OCI-M1 (cell line): Measurements from ENCODE around the gene FHIP1A.

Source experiments
- DNase-seq: peaks from one replicate; lab custom pipeline; 2025; lab: John Stamatoyannopoulos, UW

Gene FHIP1A

DNA sequence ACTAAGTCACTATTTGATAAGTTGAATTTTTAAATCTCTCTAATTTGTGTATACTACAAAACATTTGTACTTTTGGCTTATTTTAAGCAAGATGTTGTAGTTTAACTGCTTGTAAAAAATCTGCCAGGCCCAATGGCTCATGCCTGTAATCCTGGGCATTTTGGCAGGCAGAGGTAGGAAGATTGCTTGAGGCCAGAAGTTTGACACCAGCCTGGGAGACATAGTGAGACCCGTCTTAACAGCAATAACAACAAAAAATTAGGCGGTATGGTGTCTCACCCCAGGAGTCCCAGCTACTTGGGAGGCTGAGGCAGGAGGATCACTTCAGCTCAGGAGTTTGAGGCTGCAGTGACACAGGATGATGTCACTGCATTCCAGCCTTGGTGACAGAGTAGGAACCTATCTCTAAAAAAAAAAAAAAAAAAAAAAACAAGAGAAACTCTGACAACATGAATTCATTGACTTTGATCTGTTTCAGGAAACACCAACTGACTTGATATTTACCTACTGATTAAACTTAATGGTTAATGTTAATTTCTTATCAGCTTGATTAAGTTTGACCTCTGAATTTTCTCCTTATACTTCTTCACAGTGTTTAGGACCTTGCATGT is 8.9 kb downstream of the FHIP1A start:
- DNase-seq, result no peak

DNA sequence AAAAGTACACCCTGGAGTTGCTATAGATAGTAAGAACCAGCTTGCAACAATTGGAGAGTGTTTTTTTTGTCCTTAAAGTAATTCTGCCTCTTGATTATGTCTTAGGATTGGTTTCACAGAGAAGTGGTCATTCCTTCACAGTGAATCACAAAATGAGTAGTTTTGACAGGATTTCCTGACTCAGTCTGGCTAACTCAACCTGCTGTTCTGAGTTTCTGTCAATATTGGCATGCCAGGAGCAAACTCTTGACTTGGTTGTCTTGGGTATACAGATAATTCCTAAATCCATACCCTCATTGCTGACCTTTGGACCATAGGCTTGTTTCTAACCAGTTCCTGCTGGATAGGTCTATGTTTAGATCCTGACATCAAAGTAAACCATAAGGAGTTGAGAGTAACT is 9.4 kb downstream of the FHIP1A start:
- no peak for DNase-seq

DNA sequence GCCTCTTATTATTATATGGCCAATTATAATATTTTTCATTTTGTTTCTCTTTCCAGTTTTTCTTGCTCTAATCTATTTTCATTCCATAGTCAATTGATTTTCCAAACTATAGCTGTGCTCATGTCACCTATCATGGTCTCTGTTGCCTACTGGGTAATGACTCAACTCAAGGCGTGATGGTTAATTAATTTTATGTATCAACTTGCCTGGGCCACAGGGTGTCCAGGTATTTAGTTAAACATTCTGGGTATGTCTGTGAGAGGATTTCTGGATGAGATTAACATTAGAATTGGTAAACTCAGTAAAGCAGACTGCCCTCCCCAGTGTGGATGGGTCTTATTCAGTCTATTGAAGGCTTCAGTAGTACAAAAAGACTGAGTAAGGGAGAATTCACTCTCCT is 9.9 kb downstream of the FHIP1A start:
- DNase-seq, result no peak

DNA sequence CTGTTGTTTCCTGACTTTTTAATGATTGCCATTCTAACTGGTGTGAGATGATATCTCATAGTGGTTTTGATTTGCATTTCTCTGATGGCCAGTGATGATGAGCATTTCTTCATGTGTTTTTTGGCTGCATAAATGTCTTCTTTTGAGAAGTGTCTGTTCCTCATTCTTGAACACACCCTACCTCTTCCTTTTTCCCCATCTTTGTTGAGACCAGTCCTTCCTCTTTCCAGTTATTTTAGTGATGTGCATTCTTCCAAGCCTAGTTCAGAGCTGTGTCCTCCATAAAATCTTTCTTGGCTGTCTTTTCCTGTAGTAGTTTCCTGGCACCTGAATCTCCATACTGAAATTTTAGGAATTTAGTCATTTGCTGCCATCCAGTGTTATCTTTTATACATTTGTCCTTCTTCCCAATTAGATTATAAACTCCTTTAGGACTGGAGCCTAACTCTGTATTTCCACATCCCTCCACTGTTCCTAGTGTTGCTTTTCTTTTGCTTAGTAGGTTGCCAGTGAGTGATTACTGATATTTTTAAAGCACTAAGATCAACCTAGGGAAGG is 11.4 kb downstream of the FHIP1A start:
- DNase-seq, result no peak

DNA sequence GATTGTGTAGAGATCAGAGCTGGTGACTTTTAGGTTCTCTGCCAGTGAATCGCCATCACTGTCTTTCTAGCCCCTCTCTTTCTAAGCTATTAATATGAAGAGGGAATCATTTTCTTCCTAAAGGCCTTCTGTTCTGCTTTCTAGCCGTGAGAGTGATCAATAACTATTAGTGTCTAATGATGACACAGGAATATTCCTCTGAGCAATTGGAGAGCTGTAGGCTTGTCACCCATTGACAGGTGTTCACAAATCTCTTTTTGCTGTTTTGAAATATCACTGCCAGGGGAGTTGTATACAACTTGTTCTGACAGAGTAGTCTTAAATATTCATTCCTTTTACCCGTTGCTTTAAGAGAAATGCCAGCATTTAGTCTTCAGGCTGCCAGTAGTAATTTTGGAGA is 13.9 kb downstream of the FHIP1A start:
- no peak for DNase-seq

DNA sequence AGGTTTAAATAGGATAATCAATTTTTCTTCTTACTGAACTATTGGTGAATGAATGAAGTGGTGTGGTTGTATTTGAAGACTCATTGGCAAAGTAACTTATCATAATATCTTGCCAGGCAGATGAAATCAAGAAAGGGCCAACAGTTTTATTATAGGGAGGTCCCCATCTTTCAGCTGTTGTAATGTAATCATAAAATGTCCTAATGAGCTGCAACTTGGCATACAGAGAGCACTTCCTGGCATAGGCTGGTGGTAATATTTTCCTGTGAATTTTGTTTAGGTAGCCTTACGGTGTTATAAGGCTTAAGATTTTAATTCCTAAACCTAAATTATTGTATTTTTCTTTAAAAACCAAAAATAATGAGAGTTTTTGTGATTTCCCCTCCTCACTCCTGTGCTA is 17.5 kb downstream of the FHIP1A start:
- no peak for DNase-seq

DNA sequence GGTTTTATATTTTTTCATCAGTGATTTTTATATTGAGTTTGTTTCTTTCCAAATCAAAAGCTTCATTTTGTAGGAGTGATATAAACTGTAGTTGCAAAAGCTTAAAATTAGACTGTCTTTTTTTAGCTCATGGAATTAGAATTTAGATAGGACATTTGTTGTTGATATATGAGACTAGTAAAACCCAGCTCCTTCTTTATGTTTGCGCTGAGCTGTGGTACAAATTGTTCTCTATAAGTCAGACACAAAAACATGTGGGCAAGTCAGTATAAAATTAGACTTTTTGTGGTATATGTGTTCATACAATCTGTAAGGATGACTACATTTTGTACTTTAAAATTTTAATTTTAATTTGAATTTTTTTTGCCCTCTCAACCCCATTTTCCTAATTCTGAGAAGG is 18.3 kb downstream of the FHIP1A start:
- no peak for DNase-seq

DNA sequence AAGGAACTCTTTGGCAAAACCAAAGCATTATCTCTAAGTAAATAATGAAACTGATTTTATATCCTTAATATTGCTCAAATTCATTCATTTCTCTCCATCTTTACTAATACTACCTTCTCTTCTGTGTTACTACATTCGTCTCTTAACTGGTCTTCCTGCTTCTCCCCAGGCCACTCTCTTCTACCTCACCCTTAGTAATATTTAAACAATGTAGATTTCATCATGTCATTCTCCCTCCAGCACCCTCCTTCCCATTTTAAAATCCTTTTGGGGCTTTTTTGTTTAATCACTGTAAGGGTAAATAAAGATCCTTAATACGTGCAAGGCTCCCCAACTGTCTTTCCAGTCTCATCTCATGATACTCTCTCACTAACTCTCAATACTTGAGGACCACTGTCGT is 19.4 kb downstream of the FHIP1A start:
- DNase-seq, result no peak

DNA sequence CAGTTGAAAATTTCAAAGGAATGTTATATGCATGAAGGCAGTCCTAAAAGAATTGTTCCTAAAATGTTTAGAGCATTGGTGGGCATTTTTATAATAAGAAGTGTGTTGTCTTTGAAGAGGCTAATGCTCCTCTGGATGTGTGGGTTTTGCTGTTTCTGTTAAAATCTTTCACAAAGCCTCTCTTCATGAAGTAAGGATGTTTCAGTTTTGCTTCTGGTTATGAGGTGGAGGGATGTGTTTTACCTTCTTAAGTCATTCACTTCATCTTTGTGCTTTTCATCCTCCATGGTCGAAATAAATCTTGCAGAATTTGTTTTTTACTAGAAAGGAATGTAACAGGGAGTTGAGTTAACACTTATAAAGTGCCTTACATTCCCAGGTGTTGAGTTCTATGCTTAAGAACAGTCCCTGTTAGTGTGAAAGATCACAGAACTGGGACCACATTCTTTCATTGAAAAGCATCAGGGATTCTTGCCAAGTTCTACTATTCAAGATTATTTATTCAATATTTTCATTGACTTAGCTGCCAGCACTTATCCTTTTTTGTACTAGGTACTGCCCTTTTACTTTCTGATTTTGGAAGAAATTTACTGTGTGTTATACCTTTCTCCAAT is 21.1 kb downstream of the FHIP1A start:
- no peak for DNase-seq

DNA sequence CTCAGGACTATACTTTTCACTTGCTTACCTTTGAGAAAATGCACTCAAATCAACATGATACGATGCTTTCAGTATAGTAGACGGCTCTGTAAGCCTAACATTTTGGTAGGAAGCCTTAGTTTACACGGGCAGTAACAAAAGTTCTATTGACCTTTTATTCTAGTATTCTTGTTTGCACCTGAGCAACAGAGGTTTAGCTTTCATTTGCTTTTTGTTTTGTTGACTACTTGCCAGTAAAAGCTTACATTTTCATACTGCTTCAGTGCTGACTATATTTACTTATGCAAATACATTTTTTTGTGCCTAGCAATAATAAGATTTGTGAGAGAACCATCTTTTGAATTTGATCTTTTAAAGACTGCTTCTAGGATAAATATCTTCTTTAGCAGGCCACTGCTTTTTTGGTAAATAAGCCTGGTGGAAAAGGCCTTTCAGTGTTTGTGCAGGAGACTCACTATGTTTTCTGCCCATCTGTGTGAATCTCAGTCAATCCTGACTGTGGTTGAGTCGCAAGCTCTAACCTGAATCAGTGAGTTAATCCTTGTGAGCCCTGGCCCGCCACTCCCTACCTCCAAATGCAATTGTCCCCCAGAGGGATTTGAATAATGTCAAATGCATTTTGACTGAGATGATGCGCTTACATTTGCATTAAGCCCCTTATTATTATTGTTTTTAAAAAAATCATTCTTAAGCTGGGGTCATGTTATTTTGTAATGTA is 21.9 kb downstream of the FHIP1A start:
- DNase-seq, result no peak

DNA sequence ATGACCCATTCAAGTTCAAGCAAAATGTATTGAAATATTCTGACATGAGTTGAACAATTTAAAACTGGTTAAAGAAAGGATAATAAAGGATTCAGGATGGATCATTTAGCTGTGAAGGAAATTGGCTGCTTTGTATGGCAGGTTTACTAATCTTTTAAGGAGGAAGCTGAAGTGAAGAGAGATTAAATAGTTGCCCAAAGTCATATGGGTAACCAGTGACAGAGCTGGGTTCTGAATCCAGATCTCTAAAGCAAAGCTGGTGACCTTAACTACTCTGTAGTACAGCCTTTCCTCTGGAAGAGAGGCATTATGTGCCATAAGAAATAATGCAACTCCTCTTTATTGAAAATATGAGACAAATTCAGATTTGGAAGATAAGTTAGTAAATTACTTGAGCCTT is 22.8 kb downstream of the FHIP1A start:
- no peak for DNase-seq

DNA sequence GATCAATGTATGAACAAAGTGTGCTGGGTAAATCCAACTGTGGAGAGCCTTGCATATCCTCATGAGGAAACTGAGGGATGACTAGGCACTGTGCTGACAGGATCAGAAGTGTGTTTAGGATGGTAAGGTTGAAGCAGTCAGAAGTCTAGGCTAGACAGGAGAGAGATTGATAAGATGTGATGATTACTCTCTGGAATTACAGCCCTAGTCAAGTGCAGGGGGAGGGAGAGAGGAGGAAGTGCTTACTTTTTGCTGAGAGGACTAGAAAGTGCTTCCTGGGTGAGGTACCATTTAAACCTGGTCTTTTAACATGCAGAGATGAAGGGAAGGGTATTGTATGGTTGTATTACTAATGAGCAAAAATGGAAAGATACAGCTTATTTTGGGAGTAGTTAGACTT is 23.7 kb downstream of the FHIP1A start:
- no peak for DNase-seq

DNA sequence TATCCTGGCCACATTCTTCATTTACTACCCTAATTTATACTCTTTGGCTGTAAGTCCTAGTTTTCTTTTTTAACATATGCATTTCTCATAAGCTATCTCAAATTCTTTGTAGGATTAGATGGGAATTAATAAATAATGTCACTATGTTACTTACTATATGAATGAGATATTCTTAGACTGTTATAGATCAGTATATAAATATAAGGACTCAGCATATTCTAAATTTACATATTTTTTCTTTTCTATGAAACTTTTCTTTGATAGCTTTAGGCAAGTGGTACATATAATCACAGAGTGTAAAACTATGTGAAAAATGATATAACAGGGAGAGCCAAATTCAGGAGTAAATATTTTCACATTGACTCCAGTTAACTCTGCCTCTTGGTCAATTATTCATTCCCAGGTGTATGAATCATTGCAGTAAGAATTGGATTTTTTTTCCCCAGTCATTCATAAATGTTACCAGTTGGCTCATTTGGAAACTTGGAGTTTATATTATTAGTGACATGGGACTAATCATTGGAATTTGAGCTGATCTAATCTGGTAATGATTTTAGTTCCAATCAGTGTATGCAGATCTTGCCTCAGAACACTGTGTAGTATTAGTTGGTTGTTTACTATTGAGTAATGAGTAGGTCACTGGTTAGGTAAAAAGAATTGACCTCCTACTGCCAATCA is 25.3 kb downstream of the FHIP1A start:
- no peak for DNase-seq

DNA sequence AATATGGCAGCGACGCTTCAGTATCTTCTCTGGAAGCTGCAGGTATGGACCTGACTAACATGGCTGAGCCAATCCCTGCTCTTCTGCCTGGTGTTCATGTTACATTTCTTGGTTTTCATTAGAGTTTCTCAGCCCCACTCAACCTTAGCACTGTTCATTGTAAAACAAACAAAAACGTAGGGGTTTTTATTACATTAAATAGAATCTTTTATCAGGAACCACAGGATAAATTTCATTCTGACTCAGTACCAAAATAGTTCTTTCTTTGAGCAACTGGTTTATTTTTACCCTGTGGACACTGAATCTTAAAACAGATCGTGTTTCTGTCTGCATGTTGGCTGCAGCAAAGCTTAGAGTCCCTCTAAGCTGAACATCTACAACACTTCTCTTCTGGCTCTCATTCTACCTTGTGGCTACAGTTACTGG is 27.1 kb downstream of the FHIP1A start:
- DNase-seq, result no peak

DNA sequence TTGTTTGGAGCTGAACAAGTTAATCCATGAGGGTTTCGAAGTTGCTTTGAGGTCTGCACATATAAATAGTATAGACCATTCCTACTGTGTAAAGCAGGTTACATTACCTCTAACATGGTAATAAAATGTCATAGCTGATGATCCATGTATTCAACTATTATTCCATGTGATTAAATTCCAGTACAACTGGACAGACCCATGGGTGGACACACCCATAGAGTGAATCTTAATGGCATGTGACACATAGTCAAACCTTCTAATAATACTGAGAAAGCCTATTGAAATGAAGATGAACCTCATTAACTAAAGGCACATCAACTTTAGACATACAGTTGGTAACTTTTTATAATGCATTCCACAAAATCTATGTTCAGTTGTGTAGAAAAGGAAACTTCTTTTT is 28.5 kb downstream of the FHIP1A start:
- DNase-seq, result no peak

DNA sequence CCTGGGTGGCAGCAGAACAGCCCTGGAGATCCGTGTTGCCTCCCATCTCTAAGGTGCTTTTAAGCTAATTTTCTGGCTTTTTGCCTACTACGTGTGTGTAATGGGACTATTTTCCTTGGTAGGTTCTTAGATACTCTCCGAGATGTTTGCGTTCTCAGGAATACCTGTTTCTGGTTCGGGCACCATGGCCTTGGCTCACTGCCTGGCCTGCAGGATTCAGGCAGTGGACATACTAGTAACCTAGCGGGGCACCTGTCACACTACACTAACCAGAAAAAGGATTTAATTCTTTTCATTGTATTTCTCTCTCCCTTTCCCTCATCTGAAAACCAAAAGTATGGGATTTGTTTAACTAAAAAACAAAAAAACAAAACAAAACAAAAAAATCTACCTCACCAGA is 29.2 kb downstream of the FHIP1A start:
- DNase-seq, result no peak

DNA sequence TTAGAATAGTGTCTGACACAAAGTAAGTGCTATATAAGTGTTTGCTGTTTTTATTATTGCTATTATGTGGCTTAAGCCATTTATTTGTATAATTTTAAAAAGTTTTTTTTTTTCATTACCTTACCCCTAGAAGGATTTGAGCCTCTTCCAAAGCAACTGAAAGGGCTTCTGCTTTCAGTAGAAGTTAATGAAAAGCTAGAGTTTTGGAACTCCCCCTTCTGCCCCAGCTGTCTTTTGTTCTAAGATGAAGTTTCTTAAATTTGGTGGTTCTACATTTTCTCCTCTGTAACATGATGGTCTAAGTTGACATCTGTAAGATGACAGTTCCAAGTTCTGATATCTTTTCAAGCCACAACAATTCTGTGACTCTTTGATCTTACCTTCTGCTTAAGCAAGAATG is 30.3 kb downstream of the FHIP1A start:
- no peak for DNase-seq

DNA sequence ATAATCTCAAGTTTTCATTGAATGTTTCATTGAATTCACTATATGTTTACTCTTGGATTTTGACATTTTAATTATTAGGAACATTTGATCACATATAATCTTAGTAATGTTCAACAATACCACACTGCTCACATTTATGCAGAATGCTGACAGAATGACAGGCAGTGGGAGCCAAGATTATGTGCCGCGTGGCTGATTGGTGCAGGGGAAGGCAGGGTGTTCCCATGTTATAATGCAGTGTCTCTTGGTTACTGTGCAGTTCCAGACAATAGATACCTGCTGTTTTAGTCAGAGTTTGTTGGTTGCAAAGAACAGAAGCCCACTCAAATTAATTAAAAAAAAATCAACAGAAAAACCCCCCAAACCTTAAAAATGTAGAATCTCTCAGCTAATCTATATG is 33.0 kb downstream of the FHIP1A start:
- DNase-seq, result no peak

DNA sequence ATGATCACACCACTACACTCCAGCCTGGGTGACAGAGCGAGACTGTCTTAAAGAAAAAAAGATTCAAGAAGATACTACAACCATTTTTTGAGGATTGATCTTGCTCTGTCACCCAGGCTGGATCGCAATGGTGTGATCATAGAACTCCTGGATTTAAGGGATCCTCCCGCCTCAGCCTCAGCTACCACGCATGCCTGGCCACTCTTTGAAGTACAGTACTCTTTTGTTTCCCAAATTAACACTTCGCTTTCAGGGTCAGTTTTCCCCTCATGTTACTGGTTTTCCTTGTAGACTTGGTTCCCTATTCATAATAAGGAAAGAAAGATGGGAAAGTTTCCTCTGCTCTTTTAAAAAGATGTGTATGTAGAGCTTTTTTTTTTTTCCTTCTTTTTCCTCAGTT is 34.3 kb downstream of the FHIP1A start:
- DNase-seq, result no peak

DNA sequence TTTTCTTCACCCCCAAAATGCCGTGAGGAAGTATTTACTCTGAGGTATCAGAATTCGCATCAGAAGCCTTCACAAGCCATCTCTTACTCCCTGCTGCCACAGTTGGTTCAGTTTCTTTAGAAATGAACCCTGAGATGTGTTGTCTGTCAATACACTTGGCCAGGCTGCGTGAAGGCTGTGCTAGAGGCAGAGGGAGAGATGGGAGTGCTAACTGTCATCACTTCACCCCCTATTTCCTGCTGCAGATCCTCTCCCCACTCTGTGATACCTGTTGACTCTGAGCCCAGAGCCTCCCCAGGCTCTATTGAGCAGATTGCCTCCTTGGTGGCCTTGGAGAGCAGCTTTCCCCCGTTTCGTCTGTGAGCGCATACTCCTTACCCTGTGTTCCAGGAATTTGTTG is 34.8 kb downstream of the FHIP1A start:
- DNase-seq, result no peak

DNA sequence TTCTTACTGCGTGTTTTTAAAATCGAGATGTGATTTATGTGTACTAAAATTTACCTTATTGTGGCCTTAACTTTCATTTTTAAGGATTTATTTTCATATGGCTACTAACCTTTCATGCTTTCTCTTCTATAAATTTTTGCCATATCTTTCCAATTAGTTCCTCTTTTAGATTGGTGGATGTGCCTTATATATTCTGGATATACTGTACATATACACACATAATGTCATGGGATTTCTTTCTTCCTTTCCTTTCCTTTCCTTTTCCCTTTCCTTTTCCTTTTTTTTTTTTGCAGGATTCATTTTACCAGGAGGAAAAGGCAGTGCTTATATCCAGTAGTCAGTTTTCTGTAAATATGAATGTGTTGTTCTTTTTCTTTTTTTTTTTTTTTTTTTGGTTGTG is 37.2 kb downstream of the FHIP1A start:
- DNase-seq, result no peak

DNA sequence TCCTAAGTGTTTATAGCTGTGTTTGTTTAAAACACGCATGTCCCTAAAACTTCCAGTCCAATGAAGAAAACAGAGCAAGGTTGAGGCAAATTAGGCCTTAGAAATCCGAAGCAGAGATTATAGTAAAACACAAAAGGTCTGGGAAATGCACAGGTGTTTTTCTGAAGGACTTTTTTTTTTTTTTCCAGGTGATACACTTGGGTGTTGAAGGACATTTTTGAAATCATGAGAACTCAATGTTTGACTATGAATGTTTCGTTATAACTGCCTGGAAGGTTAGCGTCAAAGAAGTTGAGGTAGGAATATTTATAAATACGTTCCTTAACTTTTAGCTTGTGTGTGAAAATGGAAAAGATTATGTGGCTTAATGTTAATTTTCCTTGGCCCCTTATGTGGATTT is 45.5 kb downstream of the FHIP1A start:
- DNase-seq, result no peak

DNA sequence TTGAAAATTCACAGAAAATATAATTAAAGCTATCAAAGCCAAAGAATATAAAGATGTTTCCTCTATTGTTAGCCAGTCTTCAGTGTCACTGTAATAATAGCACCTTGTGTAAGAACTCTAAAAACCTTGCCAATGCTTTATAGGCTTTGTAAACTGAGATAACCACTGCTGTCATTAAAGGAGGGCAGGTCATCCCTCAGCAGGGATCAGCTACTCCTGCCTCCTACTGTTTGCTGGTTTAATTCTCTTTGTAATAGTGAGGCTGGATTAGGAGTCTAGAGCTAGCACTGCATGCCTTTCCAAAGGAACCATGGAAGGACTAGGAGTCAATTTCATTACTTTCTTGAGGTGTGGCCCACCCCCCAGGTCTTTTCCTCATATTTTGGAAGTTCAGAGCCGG is 46.2 kb downstream of the FHIP1A start:
- DNase-seq, result no peak
